HG02970 (cell line): ENCODE data around the gene BICC1.
"Not testable (repeated sequence)": the region's sequence is repeated elsewhere in the genome, so short reads cannot be mapped to it uniquely, and the experiment has no call there.

Source experiments
- ATAC-seq: cut with Tn5 transposase; IDR thresholded peaks from one replicate; pipeline ENCODE4 v1.9.1; 2021; ENCODE audit warnings: mild to moderate bottlenecking, moderate library complexity, moderate number of reproducible peaks; ENCODE audit not compliant: unreplicated experiment, low FRiP score

The BICC1 gene

DNA sequence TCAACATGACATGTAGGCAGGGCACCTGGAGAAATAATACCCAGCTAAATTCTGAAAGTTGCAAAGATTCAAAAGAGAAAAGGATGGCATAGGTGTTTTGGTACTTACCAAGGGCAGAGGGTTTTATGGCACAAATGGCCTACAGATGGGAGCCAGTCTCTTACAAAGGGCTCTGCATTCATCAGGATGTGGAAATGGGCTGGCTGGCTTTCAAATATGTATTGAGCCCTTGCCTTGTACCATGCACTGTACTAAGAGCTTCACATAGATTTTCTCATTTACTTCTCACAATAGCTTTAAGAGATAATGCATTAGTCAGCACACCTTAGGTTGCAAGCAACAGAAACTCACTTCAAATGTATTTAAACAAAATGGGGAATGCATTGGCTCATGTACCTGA is 327.1 kb downstream of the BICC1 start:
- no peak for ATAC-seq

DNA sequence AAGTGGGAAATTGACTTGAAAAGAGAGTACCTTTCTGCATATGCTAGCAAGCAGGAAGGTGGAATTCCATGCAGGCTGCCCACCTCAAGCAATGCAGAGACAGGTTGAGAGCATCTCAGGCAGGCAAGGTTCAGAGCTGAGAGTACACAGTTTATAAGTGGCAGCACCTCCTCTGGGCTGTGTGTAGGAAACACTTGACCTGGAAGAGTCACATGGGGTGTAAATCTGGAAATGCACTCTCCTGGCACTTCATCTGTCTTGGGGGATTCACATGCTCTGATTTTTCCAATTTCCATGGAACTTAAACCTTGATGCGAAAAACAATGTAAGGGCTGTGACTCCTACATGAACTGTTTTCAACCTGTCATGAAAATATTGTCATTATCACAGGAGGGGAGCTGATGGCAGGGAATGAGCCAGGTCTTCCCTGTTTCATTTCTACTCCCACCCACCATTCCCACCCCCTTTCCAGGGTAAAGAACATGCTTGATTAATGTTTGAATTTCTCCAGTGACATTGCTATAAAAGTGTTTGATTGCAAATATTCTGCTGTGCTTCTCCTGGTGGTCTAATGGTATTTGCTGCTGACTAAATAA is 328.3 kb downstream of the BICC1 start:
- ATAC-seq, result no peak

DNA sequence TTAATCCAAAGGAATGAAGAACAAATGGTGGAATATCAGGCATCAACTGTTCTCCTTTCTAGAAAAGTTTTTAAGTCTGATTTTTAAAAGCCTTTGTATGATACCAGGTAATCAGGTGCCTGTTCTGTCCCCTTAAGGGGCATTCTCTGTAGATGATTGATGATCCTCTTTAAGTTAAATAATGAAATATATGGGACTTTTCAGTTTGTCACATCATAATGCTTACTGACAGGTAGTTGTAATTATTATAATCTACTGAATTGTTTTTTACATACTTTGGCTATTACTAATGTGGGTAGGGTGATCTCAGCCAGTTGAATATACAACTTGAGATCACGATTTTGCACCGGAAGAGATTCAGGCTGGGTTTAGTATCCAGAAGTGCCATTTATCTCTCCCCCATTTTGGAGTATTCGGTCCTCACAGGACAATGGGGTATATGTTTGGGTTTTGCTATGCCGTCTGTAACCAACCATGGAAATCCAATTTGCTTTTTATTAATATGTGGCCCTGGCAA is 330.2 kb downstream of the BICC1 start:
- ATAC-seq, result no peak

DNA sequence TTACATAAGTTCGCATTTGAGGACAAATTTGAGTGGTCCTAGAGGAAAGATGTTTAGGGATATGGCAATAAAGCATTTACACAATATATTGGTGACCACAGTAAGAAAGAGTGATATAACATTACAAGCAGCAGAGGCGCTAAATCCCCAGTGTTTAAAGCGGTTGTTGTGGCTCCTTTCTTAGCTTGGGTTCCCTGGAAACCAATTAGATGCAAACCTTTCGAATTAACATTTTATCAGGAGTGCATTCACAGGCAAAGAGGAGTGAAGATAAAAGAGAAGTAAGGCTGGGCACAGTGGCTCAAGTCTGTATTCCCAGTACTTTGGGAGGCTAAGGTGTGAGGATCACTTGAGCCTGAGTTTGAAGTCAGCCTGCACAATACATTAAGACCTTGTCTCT is 331.1 kb downstream of the BICC1 start:
- no peak for ATAC-seq

DNA sequence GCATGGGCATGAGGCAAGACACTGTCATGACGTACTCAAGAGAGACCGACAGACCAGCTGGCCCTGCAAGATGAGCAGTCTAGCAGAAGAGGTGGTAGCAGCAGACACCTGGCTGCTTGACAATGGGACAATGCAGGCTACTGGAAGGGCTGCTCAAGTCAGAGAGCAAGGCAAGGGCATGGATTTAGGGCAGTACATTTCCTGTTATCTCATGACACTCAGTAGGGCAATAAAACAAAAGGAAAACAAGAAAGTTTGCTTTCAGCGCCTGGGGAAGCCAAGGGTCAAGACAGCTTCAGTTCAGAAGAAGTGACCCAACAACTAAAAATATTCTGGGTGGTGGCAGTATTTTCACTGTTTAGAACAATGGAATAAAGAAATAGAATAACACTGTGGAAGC is 332.0 kb downstream of the BICC1 start:
- ATAC-seq, result no peak

DNA sequence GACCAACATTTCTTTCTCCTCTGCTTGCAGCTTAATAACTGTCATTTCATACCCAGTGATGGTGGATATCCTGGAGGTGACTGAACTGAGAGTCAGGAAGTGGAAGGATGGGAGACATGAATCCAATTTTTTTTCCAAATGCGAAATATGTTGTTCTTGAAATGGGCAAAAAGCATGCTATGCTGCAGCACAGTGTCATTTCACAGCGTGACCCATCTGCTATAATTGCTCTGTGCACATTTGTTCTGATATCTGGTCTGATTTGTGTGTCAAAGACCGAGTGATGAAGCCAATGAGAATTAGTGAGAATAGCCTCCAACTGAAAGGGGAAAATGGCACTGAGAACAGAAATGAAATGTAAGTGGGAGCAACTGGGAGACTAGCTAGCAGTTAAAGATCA is 334.2 kb downstream of the BICC1 start:
- ATAC-seq, result no peak

DNA sequence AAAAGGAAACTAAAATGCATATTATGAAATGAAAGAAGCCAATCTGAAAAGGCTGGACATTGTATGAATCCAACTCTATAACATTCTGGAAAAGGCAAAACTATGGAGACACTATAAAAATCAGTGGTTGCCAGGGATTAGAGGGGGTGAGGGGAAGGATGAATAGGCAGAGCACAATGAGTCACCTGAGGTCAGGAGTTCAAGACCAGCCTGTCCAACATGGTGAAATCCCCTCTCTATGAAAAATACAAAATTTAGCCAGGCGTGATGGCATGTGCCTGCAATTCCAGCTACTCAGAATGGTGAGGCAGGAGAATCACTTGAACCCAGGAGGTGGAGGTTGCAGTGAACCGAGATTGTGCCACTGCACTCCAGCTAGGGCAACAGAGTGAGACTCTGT is 338.9 kb downstream of the BICC1 start:
- no peak for ATAC-seq

DNA sequence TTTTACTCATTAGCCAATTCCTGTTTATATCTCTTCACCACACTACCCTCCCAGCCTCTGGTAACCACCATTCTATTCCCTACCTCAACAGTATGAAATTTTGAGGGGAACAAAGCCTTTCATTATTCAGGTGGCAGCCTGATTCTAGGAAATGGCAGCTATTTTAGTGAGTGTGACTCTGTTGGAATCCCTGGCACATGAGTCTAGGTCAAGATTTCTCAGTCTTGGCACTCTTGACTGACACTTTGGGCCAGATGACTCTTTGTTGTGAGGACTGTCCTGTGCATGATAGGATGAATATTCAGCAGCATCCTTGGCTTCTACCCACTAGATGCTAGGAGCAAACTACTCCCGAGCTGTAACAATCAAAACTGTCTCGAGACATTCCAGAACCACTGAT is 341.0 kb downstream of the BICC1 start:
- no peak for ATAC-seq

DNA sequence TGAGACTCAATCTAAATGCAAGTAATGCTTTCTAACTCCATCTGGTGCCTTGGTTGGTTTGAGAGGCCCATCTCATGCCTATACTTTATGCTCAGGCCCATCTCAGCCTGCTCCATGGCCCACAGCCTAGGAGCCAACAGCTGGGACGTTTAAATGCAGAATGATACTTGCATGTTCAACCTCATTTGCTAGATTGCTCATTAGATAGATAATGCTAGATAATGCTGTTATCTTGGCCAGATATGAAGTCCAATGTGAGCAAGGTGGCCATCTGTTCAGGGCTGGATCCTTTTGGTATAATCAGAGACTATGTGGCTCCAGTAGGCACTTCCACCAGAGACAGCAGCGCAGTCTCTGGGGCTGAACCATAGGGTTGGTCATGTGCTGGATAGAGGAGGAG is 342.1 kb downstream of the BICC1 start:
- no peak for ATAC-seq

DNA sequence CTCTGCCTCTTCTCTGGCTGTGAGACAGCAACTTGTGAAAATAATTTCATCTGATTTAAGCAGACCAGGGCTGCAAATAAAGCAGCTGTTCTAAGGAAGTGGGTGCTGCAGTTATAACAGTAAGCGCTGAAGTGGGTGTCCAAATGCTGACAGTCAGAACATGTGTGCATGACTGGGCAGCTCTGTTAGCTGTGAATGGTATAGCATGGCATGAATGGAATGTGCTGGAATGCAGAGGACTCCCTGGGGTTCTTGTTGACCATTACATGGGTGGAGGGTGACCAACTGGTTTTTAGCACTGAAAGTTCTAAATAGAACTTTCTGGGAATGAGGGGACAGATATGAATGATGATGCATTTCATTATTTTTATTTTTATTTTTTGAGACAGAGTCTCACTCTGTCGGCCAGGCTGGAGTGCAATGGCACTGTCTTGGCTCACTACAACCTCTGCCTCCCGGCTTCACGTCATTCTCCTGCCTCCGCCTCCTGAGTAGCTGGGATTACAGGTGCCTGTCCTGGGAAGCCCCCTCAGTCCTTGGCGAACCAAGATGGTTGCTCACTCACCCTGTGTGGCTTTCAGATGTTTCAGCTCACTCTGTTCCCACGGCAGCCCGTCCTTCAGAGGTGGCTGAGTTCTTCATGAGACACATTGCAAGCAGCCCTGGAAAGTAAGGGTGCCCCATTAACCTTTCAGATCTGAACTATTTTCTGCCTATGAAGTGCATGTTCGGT is 344.0 kb downstream of the BICC1 start:
- no peak for ATAC-seq

DNA sequence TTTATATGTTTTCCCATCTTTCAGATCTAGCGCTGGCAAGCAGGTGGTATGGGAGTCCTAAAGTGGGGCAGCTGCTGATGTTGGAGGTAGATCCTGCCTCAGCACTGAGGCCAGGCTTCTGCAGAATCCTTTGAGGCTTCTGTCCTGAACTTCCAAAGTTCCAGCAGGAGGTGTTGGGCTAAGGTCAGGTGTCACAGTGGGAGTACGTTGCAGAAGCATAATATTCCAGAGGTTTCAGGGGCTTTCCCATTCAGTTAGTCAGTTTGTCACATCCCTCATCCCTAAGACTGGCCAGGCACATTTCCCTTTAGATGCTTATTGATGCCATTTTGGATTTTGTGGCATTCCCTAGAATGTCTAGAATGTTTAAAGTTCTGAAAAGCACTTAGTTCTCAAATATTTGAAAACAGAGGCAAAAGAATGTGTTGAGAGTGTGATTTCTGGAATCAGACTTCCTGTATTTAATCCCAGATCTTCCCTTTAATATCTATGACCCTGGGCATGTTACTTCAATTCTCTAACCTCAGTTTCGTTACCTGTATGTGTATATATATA is 344.7 kb downstream of the BICC1 start:
- ATAC-seq, result no peak

DNA sequence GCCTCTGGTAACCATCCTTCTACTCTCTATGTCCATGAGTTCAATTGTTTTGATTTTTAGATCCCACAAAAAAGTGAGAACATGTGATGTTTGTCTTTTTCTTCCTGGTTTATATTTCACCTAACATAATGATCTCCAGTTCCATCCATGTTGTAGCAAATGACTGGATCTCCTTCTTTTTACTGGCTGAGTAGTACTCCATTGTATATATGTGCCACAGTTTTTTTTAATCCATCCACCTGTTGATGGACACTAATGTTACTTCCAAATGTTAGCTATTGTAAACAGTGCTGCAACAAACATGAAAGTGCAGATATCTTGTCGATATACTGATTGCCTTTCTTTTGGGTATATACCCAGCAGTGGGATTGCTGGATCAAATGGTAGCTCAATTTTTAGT is 345.5 kb downstream of the BICC1 start:
- ATAC-seq, result not testable (repeated sequence)

DNA sequence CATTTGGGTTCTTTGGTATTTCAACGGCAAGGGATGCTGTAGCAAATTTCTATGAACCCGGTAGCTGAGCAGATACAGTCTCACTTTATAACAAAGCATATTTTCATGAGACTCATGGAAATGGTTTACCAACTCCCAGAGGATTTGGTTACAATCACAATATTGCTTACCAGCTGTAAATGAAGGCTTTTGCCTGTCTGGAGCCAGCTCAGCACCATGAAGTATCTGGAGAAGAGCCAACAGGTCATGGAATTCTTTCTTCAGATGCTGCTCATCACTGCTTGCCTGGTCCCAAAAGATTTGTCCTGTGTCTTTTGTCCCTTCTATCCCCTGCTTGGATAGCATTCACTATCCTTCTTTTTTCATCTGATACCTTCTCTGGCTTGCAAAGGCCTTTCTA is 346.9 kb downstream of the BICC1 start:
- ATAC-seq, result no peak

DNA sequence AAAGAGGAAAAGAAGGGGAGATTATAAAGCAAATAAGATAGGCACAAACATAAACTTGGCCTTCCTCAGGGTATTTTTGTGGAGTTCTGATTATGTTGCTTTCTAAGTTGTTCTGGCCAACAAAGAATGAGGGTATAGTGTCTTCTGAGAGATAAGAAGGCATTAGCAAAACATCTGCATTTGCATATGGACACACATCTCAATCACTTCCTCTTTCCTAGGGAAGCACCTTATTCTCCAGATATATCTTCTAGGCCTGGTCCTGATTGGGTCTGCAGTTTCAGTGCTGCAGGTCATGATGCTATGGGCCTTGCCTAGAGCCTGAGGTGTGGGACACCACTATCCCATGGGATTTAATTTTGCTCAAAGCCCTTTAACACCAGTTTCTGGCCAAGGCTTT is 355.0 kb downstream of the BICC1 start:
- ATAC-seq, result no peak

DNA sequence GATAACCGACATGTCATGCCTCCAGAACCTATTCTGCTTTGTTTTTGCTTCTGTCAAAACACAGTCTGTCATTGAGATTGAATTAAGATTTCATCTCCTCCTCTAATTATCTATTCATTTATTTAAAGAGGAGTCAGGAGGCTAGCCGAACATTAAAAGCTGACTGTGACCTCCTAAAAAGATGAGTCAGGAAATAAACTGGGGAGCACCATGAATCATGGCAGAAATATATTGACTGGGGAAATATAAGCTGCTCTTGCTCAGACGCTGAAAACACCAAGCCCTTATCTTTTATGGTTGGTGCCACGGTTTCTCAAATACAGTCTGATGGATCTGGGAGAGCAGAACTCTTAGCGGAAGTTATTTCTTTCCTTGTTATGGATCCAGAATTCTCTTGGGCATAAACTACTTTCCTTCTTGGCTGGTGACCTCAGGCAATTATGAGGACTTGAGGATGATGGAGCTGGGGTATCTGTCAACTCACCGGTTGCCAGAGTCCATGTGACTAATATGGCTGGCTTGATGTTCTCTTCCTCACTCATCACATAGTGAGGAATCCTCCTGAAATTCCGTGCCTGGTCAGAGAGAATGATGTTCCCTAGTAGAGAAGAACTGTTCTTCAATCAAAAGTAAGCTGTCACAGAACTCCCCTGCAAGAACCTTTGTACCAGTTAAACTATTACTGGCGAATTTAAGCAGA is 356.2 kb downstream of the BICC1 start:
- no peak for ATAC-seq

DNA sequence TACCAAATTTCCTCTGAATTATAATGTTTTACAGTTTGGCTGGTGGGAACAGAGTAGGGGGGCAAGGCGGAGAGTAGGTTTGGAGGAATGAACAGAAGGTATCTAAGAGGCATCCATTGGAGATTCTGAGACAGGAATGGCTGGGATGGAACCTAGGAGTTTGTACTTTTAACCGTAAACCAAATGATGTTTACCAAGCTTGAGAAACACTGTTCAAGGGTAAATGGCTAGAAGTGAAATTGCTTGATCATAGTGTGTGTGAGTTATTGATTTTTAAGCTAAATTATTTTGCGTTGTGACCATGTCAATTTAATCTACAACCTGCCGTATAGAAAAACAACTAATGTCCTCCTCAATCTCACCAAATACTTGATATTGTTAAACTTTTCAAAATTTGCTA is 357.4 kb downstream of the BICC1 start:
- ATAC-seq, result no peak

DNA sequence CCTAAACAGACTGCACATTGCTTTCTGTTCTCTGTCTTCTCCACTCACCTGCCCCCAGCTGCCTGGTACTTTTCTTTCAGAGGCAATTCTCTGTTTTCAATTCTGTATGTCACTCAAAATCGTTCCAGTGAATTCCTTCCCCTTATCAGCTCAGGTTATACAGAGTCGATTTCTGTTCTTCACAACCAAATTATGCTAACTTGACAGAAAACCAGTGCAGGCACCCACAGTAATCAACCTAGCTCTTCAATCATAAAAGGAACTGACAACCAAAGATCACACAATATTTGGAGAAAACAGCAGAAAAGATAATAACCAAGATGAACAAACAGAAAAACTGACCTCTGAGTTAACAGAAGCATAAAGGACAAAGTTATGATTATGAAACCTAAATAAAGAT is 360.5 kb downstream of the BICC1 start:
- ATAC-seq, result no peak
